Peyer's patch (tissue), 4 donors: Measurements from ENCODE around the gene TBL1X.

Source experiments
- CTCF ChIP-seq, 6 experiments: fragments of 450-650 bp in 4 of 6; fragments of 200-600 bp in 2 of 6; sonication (generic) in 1 of 6; IDR thresholded peaks; one replicate each; pipeline ENCODE4 v1.5.1; 2017 to 2019; ENCODE audit warnings: antibody characterized with exemption in 6 of 6, mild to moderate bottlenecking in 3 of 6, moderate library complexity in 1 of 6
- POLR2A ChIP-seq, 2 donors: fragments of 450-650 bp; IDR thresholded peaks; one replicate each; pipeline ENCODE4 v1.5.1; 2017; ENCODE audit warnings: antibody characterized with exemption in 2 of 2, mild to moderate bottlenecking in 2 of 2, moderate library complexity in 2 of 2

- TF ChIP-seq CTCF (IDR thresholded peaks at IDR 0.05) (no peak), POLR2A (IDR thresholded peaks at IDR 0.05) (no peak)
Measured at GRCh38 chrX:9605484-9605883, 140.6 kb downstream of the TBL1X start.
